ENCODE measurements around the gene RASSF8. TPM values are rescaled to one million over a fixed set of nuclear protein-coding genes. Genes with fewer than 3 reads are reported as not detected.

The RASSF8 gene
- total and polyA plus RNA-seq, 2 experiments from 2014 or later, result 11.5 to 30.6 TPM

GRCh38 chr12:26101763-26102162, 143.3 kb downstream of the RASSF8 start:
- no peak for TF ChIP-seq POLR2AphosphoS5 (IDR thresholded peaks at IDR 0.05; ENCODE audit: low read depth)
- TF ChIP-seq JUNB (IDR thresholded peaks at IDR 0.05; ENCODE audit: unreplicated experiment), result no peak
- no peak for TF ChIP-seq ZNF331 (CRISPR knock-in tag; IDR thresholded peaks at IDR 0.05; ENCODE audit: low read depth)
- TF ChIP-seq ZNF114 (CRISPR knock-in tag; IDR thresholded peaks at IDR 0.05), result no peak
- TF ChIP-seq, protein P1, sequence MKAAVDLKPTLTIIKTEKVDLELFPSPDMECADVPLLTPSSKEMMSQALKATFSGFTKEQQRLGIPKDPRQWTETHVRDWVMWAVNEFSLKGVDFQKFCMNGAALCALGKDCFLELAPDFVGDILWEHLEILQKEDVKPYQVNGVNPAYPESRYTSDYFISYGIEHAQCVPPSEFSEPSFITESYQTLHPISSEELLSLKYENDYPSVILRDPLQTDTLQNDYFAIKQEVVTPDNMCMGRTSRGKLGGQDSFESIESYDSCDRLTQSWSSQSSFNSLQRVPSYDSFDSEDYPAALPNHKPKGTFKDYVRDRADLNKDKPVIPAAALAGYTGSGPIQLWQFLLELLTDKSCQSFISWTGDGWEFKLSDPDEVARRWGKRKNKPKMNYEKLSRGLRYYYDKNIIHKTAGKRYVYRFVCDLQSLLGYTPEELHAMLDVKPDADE (IDR thresholded peaks at IDR 0.05), result no peak
- TF ChIP-seq EZH2phosphoT487 (IDR thresholded peaks at IDR 0.05; ENCODE audit: unreplicated experiment), result no peak
- no peak for TF ChIP-seq ZNF462 (CRISPR knock-in tag; IDR thresholded peaks at IDR 0.05)
- no peak for TF ChIP-seq STAT1 (IDR thresholded peaks at IDR 0.05; ENCODE audit: unreplicated experiment)
- TF ChIP-seq CREB1 (CRISPR knock-in tag; IDR thresholded peaks at IDR 0.05; ENCODE audit: low read depth), result no peak
- TF ChIP-seq CTCF (conservative IDR thresholded peaks at IDR 0.05; ENCODE audit: low read depth in 2 of 2), result no peak
- TF ChIP-seq EZH2 (IDR thresholded peaks at IDR 0.05; ENCODE audit: low read depth, unreplicated experiment), result no peak
- TF ChIP-seq, protein P2, sequence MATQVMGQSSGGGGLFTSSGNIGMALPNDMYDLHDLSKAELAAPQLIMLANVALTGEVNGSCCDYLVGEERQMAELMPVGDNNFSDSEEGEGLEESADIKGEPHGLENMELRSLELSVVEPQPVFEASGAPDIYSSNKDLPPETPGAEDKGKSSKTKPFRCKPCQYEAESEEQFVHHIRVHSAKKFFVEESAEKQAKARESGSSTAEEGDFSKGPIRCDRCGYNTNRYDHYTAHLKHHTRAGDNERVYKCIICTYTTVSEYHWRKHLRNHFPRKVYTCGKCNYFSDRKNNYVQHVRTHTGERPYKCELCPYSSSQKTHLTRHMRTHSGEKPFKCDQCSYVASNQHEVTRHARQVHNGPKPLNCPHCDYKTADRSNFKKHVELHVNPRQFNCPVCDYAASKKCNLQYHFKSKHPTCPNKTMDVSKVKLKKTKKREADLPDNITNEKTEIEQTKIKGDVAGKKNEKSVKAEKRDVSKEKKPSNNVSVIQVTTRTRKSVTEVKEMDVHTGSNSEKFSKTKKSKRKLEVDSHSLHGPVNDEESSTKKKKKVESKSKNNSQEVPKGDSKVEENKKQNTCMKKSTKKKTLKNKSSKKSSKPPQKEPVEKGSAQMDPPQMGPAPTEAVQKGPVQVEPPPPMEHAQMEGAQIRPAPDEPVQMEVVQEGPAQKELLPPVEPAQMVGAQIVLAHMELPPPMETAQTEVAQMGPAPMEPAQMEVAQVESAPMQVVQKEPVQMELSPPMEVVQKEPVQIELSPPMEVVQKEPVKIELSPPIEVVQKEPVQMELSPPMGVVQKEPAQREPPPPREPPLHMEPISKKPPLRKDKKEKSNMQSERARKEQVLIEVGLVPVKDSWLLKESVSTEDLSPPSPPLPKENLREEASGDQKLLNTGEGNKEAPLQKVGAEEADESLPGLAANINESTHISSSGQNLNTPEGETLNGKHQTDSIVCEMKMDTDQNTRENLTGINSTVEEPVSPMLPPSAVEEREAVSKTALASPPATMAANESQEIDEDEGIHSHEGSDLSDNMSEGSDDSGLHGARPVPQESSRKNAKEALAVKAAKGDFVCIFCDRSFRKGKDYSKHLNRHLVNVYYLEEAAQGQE (IDR thresholded peaks at IDR 0.05; ENCODE audit: unreplicated experiment), result no peak
- no peak for TF ChIP-seq NANOG (IDR thresholded peaks at IDR 0.05; ENCODE audit: borderline replicate concordance)
- Histone ChIP-seq H4K20me1 (replicated peaks; ENCODE audit: insufficient read depth) (no peaks in the 10 kb centered on the region), H3F3A (replicated peaks; ENCODE audit: low read depth) (no peaks in the 10 kb centered on the region), H3K4me1 (ENCODE audit: insufficient read depth) (no peaks in the 10 kb centered on the region), H3K79me2 (replicated peaks; ENCODE audit: insufficient read depth) (no peaks in the 10 kb centered on the region), H3K27ac (ENCODE audit: low read depth) (no peak overlapping the region), H3K9me2 (ENCODE audit: insufficient read depth) (no peaks in the 10 kb centered on the region), H3K4me2 (no peak overlapping the region), H3K36me3 (ENCODE audit: insufficient read depth) (no peaks in the 10 kb centered on the region), H2AFZ (no peak overlapping the region), H3K27me3 (ENCODE audit: insufficient read depth) (no peaks in the 10 kb centered on the region), H3K4me3 (no peak overlapping the region)
- ATAC-seq (no peak), DNase-seq (ENCODE audit: low spot score) (no peak)
- Mint-ChIP-seq H3K9me3 (no peaks in the 10 kb centered on the region), H3K4me1 (peaks cover 9% of the 10 kb centered on the region), H3K27ac (no peak overlapping the region), H3K36me3 (ENCODE audit: low read depth) (no peaks in the 10 kb centered on the region), H3K4me3 (no peak overlapping the region), H3K27me3 (ENCODE audit: insufficient read depth, low read depth, poor library complexity) (peaks cover 3% of the 10 kb centered on the region)
